ENCODE data around the gene CORIN. TPM values are rescaled to one million over a fixed set of nuclear protein-coding genes. Genes with fewer than 3 reads are reported as not detected.

CORIN gene
- polyA plus RNA-seq, 2 donors = 0.09 to 0.28 TPM

DNA sequence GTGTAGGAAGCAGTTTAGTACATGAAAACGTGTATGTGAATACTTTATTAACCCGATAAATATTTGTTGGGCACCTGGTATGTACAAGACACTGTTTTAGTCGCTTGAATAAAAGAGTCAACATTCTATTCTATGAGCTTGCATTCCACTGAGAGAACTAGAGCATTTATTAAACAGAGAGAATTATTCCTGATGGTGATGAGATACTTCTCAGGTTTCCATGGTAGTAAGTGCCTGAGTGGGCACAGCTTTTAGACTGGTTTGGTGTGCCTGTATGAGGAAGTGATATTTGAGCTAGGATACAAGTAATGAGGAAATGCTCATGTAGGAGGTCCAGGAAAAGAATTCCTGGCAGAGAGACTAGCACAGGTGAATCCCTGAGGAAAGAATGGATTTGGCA lies 258.6 kb downstream of the CORIN start:
- WGBS, 2 donors = 73 to 80% methylated on average over 3 of the region's 3 CpGs
- H3K27me3 ChIP-seq (ENCODE audit: control insufficient read depth in 1 of 2, insufficient read depth in 2 of 2, low read length in 2 of 2) = no peaks in the 10 kb centered on the region
- no peaks in the 10 kb centered on the region for H3K4me1 ChIP-seq (ENCODE audit: control insufficient read depth in 2 of 2, insufficient read depth in 2 of 2, low read length in 1 of 2)
- H3K9me3 ChIP-seq (ENCODE audit: control insufficient read depth in 2 of 2, insufficient read depth in 1 of 2, low read depth in 1 of 2, low read length in 1 of 2) = no peaks in the 10 kb centered on the region
- no peak overlapping the region for H3K27ac ChIP-seq (ENCODE audit: low read depth in 2 of 2, low read length in 1 of 2)
- H3K4me3 ChIP-seq (ENCODE audit: low read depth in 1 of 2, low read length in 2 of 2) = no peak overlapping the region
- peaks cover 11% of the 10 kb centered on the region in 2 donors for H3K36me3 ChIP-seq (ENCODE audit: control insufficient read depth in 2 of 2, insufficient read depth in 2 of 2, low read length in 1 of 2)

DNA sequence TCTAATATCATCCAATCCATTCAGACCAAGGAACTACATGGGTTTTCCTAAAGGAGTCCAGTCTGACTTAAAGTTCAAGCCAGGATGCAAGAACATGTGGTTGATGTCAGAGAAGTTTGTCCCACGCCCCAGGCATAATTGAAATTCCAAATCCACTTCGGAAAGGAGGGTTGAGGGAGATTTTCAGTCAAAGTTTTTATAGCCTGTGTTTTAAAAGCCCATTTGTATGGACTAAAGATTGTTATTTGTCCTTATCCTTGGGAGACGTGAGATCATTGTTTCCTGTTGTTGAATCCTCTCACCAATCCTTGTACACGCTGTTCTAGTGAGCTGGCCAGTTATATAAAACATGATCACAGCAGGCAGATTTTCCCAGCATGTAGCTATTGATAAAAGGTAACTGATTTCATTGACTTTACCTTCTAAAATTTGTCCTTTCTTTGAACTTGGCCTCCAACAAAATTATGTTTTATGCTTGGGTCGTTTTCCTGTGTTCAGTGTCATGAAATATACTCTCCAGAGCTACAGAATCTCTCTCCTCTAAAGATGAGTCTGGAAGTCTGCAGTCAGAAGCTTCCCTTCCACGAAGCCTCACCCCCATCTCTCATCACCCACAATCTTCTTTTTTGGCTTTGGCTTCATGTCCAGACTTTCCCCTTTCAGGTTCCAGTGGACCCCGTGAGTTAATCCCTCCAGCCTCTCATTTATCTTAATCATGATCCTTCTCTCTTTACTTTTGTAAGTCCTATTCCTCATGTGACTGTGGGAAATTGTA lies 259.9 kb downstream of the CORIN start:
- Histone ChIP-seq H3K4me1 (ENCODE audit: control insufficient read depth in 2 of 2, insufficient read depth in 2 of 2, low read length in 1 of 2) (no peaks in the 10 kb centered on the region), H3K27me3 (ENCODE audit: control insufficient read depth in 1 of 2, insufficient read depth in 2 of 2, low read length in 2 of 2) (no peaks in the 10 kb centered on the region), H3K36me3 (ENCODE audit: control insufficient read depth in 2 of 2, insufficient read depth in 2 of 2, low read length in 1 of 2) (peaks cover 7 to 10% of the 10 kb centered on the region in 2 donors), H3K4me3 (ENCODE audit: low read depth in 1 of 2, low read length in 2 of 2) (no peak overlapping the region), H3K27ac (ENCODE audit: low read depth in 2 of 2, low read length in 1 of 2) (peak overlapping the region; percentile 7 to 40), H3K9me3 (ENCODE audit: control insufficient read depth in 2 of 2, insufficient read depth in 1 of 2, low read depth in 1 of 2, low read length in 1 of 2) (no peaks in the 10 kb centered on the region)
- 62 to 73% methylated on average over 7 of the region's 7 CpGs for WGBS, 2 donors

DNA sequence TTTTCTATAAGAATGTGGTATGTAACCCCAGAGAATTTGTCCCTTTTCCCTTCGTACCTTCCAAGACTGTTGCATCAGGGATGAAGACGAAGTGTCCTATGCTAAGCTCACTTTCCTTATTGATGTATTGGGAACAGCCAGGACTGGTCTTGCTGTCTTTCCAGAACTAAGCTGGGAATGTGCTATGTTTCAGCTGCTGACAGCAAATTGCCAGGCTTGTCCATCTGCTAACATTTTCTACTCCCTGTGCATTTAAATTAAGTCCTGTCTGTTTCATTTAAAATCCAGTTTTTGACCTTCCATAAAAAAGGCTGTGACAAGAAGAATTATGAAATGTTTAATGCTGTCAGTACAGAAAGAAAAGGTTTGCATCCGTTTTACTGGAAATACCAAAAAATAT lies 264.9 kb downstream of the CORIN start:
- H3K36me3 ChIP-seq (ENCODE audit: control insufficient read depth in 2 of 2, insufficient read depth in 2 of 2, low read length in 1 of 2) = peaks cover 16 to 19% of the 10 kb centered on the region in 2 donors
- no peaks in the 10 kb centered on the region for H3K9me3 ChIP-seq (ENCODE audit: control insufficient read depth in 2 of 2, insufficient read depth in 1 of 2, low read depth in 1 of 2, low read length in 1 of 2)
- H3K27ac ChIP-seq (ENCODE audit: low read depth in 2 of 2, low read length in 1 of 2) = no peak overlapping the region
- no peak overlapping the region for H3K4me3 ChIP-seq (ENCODE audit: low read depth in 1 of 2, low read length in 2 of 2)
- 86% methylated on average over 3 of the region's 3 CpGs for WGBS, 2 donors
- no peaks in the 10 kb centered on the region for H3K27me3 ChIP-seq (ENCODE audit: control insufficient read depth in 1 of 2, insufficient read depth in 2 of 2, low read length in 2 of 2)
- no peaks in the 10 kb centered on the region for H3K4me1 ChIP-seq (ENCODE audit: control insufficient read depth in 2 of 2, insufficient read depth in 2 of 2, low read length in 1 of 2)

DNA sequence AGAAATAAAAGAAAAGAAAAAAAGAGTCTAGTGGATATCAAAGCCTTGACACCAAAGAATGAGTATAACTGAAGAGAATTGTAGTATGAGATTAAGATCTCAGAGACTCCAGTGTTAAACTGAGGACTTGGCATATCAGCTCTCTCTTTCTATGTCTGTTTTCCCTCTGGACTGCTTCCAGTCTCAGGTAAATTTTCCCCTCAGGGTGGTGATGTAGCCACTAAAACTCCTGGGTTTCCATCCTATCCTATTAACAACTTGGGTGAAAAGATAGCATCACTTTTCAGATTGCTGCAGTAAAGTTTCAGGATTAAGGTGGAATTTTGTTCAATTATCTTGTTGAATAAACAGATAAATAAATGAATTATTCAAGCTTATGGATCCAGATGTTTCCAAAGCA lies 267.1 kb downstream of the CORIN start:
- no peaks in the 10 kb centered on the region for H3K4me1 ChIP-seq (ENCODE audit: control insufficient read depth in 2 of 2, insufficient read depth in 2 of 2, low read length in 1 of 2)
- H3K27ac ChIP-seq (ENCODE audit: low read depth in 2 of 2, low read length in 1 of 2) = no peak overlapping the region
- no peaks in the 10 kb centered on the region for H3K9me3 ChIP-seq (ENCODE audit: control insufficient read depth in 2 of 2, insufficient read depth in 1 of 2, low read depth in 1 of 2, low read length in 1 of 2)
- no peak overlapping the region for H3K4me3 ChIP-seq (ENCODE audit: low read depth in 1 of 2, low read length in 2 of 2)
- H3K36me3 ChIP-seq (ENCODE audit: control insufficient read depth in 2 of 2, insufficient read depth in 2 of 2, low read length in 1 of 2) = peaks cover 16 to 19% of the 10 kb centered on the region in 2 donors
- no peaks in the 10 kb centered on the region for H3K27me3 ChIP-seq (ENCODE audit: control insufficient read depth in 1 of 2, insufficient read depth in 2 of 2, low read length in 2 of 2)

DNA sequence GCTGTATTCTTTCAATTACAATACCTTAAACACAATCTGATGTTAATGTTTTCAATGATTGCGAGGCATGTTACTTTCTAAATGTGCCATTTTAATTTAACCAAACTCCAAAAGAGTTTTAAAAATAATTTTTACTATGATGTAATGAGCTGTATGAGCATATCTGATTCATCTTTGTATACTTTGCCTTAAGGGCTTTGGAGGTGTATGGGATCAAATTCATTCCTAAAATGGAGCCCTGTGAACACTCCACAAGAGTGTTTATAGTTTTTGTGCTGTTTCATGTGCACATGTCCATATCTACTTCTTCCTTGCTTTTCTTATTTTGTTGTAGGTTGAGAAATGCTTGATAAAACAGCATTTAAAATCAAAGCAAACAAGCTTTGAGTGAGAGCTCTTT lies 270.4 kb downstream of the CORIN start:
- 94 to 96% methylated on average over 1 of the region's 1 CpG for WGBS, 2 donors
- peaks cover 11 to 14% of the 10 kb centered on the region in 2 donors for H3K36me3 ChIP-seq (ENCODE audit: control insufficient read depth in 2 of 2, insufficient read depth in 2 of 2, low read length in 1 of 2)
- no peaks in the 10 kb centered on the region for H3K4me1 ChIP-seq (ENCODE audit: control insufficient read depth in 2 of 2, insufficient read depth in 2 of 2, low read length in 1 of 2)
- no peaks in the 10 kb centered on the region for H3K9me3 ChIP-seq (ENCODE audit: control insufficient read depth in 2 of 2, insufficient read depth in 1 of 2, low read depth in 1 of 2, low read length in 1 of 2)
- H3K4me3 ChIP-seq (ENCODE audit: low read depth in 1 of 2, low read length in 2 of 2) = no peak overlapping the region
- no peaks in the 10 kb centered on the region for H3K27me3 ChIP-seq (ENCODE audit: control insufficient read depth in 1 of 2, insufficient read depth in 2 of 2, low read length in 2 of 2)
- H3K27ac ChIP-seq (ENCODE audit: low read depth in 2 of 2, low read length in 1 of 2) = no peak overlapping the region

DNA sequence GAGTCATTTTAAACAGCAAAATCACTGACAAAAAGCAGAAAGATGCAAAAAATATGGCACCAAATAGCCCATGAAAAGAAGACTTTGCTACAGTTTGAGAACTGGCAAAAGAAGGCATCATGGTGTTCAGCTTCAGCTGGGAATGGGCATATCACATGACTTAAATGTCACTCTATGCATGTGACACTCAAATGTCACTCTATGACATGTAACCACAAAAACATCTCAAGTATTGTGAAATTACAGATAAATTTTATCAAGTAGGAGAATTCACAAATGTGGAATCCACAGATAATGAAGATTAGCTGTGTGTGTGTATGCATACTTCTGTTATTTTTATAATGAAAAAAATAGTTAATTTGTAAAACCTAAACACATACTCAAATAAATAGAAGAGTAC lies 270.9 kb downstream of the CORIN start:
- H3K27ac ChIP-seq (ENCODE audit: low read depth in 2 of 2, low read length in 1 of 2) = no peak overlapping the region
- H3K27me3 ChIP-seq (ENCODE audit: control insufficient read depth in 1 of 2, insufficient read depth in 2 of 2, low read length in 2 of 2) = no peaks in the 10 kb centered on the region
- no peak overlapping the region for H3K4me3 ChIP-seq (ENCODE audit: low read depth in 1 of 2, low read length in 2 of 2)
- no peaks in the 10 kb centered on the region for H3K9me3 ChIP-seq (ENCODE audit: control insufficient read depth in 2 of 2, insufficient read depth in 1 of 2, low read depth in 1 of 2, low read length in 1 of 2)
- peaks cover 8 to 9% of the 10 kb centered on the region in 2 donors for H3K36me3 ChIP-seq (ENCODE audit: control insufficient read depth in 2 of 2, insufficient read depth in 2 of 2, low read length in 1 of 2)
- no peaks in the 10 kb centered on the region for H3K4me1 ChIP-seq (ENCODE audit: control insufficient read depth in 2 of 2, insufficient read depth in 2 of 2, low read length in 1 of 2)

DNA sequence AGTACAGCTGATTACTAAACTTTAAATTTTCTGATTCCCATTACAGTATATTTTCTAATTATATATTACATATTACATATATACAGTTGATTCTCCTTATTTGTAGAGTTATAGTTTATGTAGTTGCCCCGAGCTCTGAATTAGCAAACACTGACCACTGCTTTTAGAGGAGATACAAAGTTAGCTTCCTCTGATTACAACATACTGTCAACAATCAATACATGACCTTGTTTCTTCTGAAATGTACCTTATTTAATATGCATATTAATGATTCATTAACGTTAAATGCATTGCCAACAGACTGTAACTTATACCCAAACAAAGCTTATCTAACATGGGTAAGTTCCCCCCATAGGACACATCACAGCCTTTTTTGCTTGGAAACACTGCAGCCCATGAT lies 271.3 kb downstream of the CORIN start:
- Histone ChIP-seq H3K4me1 (ENCODE audit: control insufficient read depth in 2 of 2, insufficient read depth in 2 of 2, low read length in 1 of 2) (no peaks in the 10 kb centered on the region), H3K9me3 (ENCODE audit: control insufficient read depth in 2 of 2, insufficient read depth in 1 of 2, low read depth in 1 of 2, low read length in 1 of 2) (no peaks in the 10 kb centered on the region), H3K4me3 (ENCODE audit: low read depth in 1 of 2, low read length in 2 of 2) (no peak overlapping the region), H3K27ac (ENCODE audit: low read depth in 2 of 2, low read length in 1 of 2) (no peak overlapping the region), H3K36me3 (ENCODE audit: control insufficient read depth in 2 of 2, insufficient read depth in 2 of 2, low read length in 1 of 2) (peaks cover 5 to 6% of the 10 kb centered on the region in 2 donors), H3K27me3 (ENCODE audit: control insufficient read depth in 1 of 2, insufficient read depth in 2 of 2, low read length in 2 of 2) (no peaks in the 10 kb centered on the region)
- 78 to 91% methylated on average over 2 of the region's 2 CpGs for WGBS, 2 donors

DNA sequence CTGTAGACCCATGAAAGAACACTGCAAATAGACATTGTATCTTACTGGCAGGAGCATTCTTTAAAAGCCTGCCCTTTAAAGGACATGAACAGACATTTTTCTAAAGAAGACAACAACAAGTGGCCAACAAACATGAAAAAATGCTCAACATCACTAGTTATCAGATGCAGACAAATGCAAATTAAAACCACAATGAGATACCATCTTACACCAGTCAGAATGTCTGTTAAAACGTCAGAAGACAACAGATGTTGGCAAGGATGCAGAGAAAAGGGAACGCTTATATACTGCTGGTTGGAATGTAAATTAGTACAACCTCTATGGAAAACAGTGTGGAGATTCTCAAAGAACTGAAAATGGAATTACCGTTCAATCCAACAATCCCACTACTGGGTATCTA lies 275.6 kb downstream of the CORIN start:
- H3K36me3 ChIP-seq (ENCODE audit: control insufficient read depth in 2 of 2, insufficient read depth in 2 of 2, low read length in 1 of 2) = peaks cover 4 to 5% of the 10 kb centered on the region in 2 donors
- H3K4me3 ChIP-seq (ENCODE audit: low read depth in 1 of 2, low read length in 2 of 2) = no peak overlapping the region
- 68 to 73% methylated on average over 3 of the region's 3 CpGs for WGBS, 2 donors
- no peaks in the 10 kb centered on the region for H3K4me1 ChIP-seq (ENCODE audit: control insufficient read depth in 2 of 2, insufficient read depth in 2 of 2, low read length in 1 of 2)
- H3K27me3 ChIP-seq (ENCODE audit: control insufficient read depth in 1 of 2, insufficient read depth in 2 of 2, low read length in 2 of 2) = no peaks in the 10 kb centered on the region
- H3K27ac ChIP-seq (ENCODE audit: low read depth in 2 of 2, low read length in 1 of 2) = no peak overlapping the region
- no peaks in the 10 kb centered on the region for H3K9me3 ChIP-seq (ENCODE audit: control insufficient read depth in 2 of 2, insufficient read depth in 1 of 2, low read depth in 1 of 2, low read length in 1 of 2)

DNA sequence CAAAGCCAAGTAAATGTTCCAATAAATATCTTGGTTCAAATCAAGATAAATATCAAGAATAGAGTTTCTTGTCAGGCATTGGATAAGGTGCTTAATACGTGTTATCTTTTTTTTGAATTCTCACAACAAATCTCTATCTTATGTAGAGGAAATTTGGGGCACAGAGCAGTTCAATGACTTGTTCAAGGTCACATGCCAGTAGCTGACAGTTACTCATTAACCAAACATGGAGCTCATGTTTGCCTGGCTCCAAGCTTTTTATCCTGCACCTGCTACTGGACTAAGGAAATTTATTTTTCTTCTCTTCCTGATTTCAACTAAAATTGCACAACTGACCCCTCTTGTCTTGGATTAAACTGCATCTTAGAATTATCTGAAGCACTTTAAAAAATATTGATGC lies 276.5 kb downstream of the CORIN start:
- Histone ChIP-seq H3K27me3 (ENCODE audit: control insufficient read depth in 1 of 2, insufficient read depth in 2 of 2, low read length in 2 of 2) (no peaks in the 10 kb centered on the region), H3K4me1 (ENCODE audit: control insufficient read depth in 2 of 2, insufficient read depth in 2 of 2, low read length in 1 of 2) (no peaks in the 10 kb centered on the region), H3K27ac (ENCODE audit: low read depth in 2 of 2, low read length in 1 of 2) (no peak overlapping the region), H3K9me3 (ENCODE audit: control insufficient read depth in 2 of 2, insufficient read depth in 1 of 2, low read depth in 1 of 2, low read length in 1 of 2) (no peaks in the 10 kb centered on the region), H3K36me3 (ENCODE audit: control insufficient read depth in 2 of 2, insufficient read depth in 2 of 2, low read length in 1 of 2) (peaks cover 4 to 5% of the 10 kb centered on the region in 2 donors), H3K4me3 (ENCODE audit: low read depth in 1 of 2, low read length in 2 of 2) (no peak overlapping the region)
- 40 to 88% methylated on average over 1 of the region's 1 CpG for WGBS, 2 donors

DNA sequence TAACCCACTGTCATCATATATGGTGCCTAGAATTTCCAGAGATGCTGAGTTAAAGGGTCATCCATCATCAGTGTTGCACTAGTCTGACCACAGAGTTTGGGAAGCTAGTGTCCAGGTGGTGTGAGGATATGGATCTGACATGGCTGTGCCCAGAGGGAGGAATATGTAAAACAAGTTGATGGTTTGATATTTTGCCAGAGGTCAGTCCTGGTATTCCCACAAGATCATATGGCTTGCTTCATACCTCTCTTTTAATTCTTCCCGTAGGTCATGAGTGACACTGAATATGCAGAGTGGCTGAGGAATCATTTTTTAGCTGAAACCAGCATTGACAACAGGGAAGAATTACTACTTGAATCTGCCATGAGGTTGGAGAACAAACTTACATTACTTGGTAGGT lies 277.2 kb downstream of the CORIN start:
- peaks cover 4 to 5% of the 10 kb centered on the region in 2 donors for H3K36me3 ChIP-seq (ENCODE audit: control insufficient read depth in 2 of 2, insufficient read depth in 2 of 2, low read length in 1 of 2)
- no peaks in the 10 kb centered on the region for H3K27me3 ChIP-seq (ENCODE audit: control insufficient read depth in 1 of 2, insufficient read depth in 2 of 2, low read length in 2 of 2)
- WGBS, 2 donors = 96 to 100% methylated on average over 1 of the region's 1 CpG
- no peaks in the 10 kb centered on the region for H3K9me3 ChIP-seq (ENCODE audit: control insufficient read depth in 2 of 2, insufficient read depth in 1 of 2, low read depth in 1 of 2, low read length in 1 of 2)
- H3K4me3 ChIP-seq (ENCODE audit: low read depth in 1 of 2, low read length in 2 of 2) = no peak overlapping the region
- H3K4me1 ChIP-seq (ENCODE audit: control insufficient read depth in 2 of 2, insufficient read depth in 2 of 2, low read length in 1 of 2) = no peaks in the 10 kb centered on the region
- no peak overlapping the region for H3K27ac ChIP-seq (ENCODE audit: low read depth in 2 of 2, low read length in 1 of 2)

All from esophagus (tissue), 2 donors.